Naive thymus-derived CD4-positive, alpha-beta T cell (primary cell): ENCODE results near the gene RNU1-3. TPM values are rescaled to one million over a fixed set of nuclear protein-coding genes. Genes with fewer than 3 reads are reported as not detected.

Experiments
- polyA plus RNA-seq, 2 donors: library from polyadenylated mRNA; unstranded; fragments of 300-500 nt; fragmentation: Illumina TruSeq; gene quantifications; one replicate each; pipeline ENCODE4 v1.2.3, GENCODE V29; 2021
- total RNA-seq, 6 experiments: library from RNA in 5 of 6; stranded (reverse) in 5 of 6; gene quantifications; 1 replicate in 5 of 6; 2 replicates in 1 of 6; pipeline ENCODE4 v1.2.3 and lab custom pipeline; 2021 to 2026

RNU1-3 gene
- total and polyA plus RNA-seq, 7 experiments from 2014 or later: 2,341 to 4,458 (median 3,337) TPM; not detected in 2

Other genes starting within 250 kb of the RNU1-3 start
- not detected for gene SPATA21, start 229.5 kb downstream of the RNU1-3 start, total RNA-seq
- not detected for gene SPATA21, start 229.5 kb downstream of the RNU1-3 start, polyA plus RNA-seq
- 100 to 1,000 TPM in 4 of 5 experiments, 10 to 100 TPM in 1; 98.2 to 161 (median 148) TPM for gene NECAP2, start 226.2 kb downstream of the RNU1-3 start, total RNA-seq
- 100 to 1,000 TPM; 258 to 264 TPM for gene NECAP2, start 226.2 kb downstream of the RNU1-3 start, polyA plus RNA-seq
- gene RNU1-1, start 152.7 kb downstream of the RNU1-3 start, total RNA-seq: 1,000 to 10,000 TPM; 2,341 to 4,458 (median 3,337) TPM
- not detected for gene RNU1-1, start 152.7 kb downstream of the RNU1-3 start, polyA plus RNA-seq
- gene NBPF1, start 53.4 kb downstream of the RNU1-3 start, total RNA-seq: 10 to 100 TPM in 4 of 5 experiments, 1 to 10 TPM in 1; 7.0 to 25.7 (median 20.7) TPM
- gene NBPF1, start 53.4 kb downstream of the RNU1-3 start, polyA plus RNA-seq: 10 to 100 TPM; 10.3 to 12.3 TPM
- 1,000 to 10,000 TPM; 2,341 to 4,458 (median 3,337) TPM for gene RNU1-4, start 73.6 kb upstream of the RNU1-3 start, total RNA-seq
- not detected for gene RNU1-4, start 73.6 kb upstream of the RNU1-3 start, polyA plus RNA-seq
- gene RNU1-2, start 229.0 kb upstream of the RNU1-3 start, total RNA-seq: 1,000 to 10,000 TPM; 2,341 to 4,458 (median 3,337) TPM
- gene RNU1-2, start 229.0 kb upstream of the RNU1-3 start, polyA plus RNA-seq: not detected